ENCODE results near the gene MEI1.
"Not testable (repeated sequence)": the region's sequence is repeated elsewhere in the genome, so short reads cannot be mapped to it uniquely, and the experiment has no call there.

The MEI1 gene

DNA sequence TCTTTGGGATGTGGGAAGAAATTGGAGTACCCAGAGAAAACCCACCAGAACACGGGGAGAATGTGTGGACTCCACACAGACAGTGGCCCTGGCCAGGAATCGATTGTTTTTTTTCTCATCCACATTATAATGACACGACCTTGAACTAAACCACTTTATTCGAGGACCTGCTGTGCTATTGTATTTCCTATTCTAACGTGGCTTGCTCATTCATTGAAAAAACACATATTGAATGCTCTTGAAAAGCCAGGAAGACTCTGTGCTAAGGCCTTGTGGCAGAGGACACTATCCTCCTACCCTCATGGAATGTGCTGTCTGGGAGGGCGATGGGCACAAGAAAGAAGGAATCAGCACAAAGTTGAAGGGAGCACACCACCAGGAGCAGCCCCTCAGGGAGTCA, 124.5 kb downstream of the MEI1 start:
- DNase-seq: no peak

- DNase-seq: no peak
Observed at GRCh38 chr22:41825376-41825775, 126.1 kb downstream of the MEI1 start.

DNA sequence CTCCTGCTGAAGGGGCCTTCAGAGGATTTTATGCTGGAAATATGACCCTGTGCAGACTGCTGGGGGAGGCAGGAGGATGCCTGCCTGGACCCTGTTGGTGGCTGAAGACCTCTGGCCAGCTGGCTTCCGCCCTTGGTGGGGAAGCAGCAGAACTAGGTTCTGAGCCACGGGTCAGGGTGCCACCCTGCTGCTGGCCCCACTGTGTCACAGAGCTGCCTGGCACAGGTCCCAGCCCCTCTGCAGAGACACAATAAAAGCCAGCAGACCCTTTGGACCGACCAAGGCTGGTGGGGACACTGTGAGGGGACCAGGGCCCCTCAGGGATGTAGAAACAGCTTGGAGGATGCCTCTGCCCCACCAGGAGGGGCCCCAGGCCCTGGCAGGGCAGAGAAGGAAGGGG, 126.7 kb downstream of the MEI1 start:
- no peak for DNase-seq

- no peak for DNase-seq
Observed at GRCh38 chr22:41826430-41827383, 127.4 kb downstream of the MEI1 start.

DNA sequence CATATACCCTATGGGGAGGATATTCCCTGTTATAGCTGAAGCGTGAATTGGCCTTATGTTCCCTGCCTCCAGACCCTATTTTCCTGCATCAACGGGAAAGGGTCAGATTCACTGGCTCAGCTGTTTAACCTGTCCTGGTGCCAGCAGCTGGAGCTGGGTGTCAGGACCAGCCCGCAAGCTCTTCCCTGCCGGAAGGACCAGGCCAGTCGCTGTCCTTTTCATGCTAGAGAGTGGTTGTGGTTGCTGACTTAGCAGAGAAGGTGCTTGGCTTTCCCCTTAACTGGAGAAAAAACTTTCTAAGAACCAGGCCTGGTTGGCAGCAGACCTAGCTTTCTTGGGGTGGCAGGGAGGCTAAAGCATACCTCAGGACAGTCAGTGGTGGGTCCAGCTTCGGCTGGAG, 128.4 kb downstream of the MEI1 start:
- no peak for DNase-seq

GRCh38 chr22:41828516-41828915, 129.2 kb downstream of the MEI1 start:
- DNase-seq: no peak

- no peak for DNase-seq
Observed at GRCh38 chr22:41830174-41830573, 130.9 kb downstream of the MEI1 start.

- DNase-seq: no peak
Observed at GRCh38 chr22:41831383-41831782, 132.1 kb downstream of the MEI1 start.

GRCh38 chr22:41831828-41832552, 132.7 kb downstream of the MEI1 start:
- DNase-seq: no peak

DNA sequence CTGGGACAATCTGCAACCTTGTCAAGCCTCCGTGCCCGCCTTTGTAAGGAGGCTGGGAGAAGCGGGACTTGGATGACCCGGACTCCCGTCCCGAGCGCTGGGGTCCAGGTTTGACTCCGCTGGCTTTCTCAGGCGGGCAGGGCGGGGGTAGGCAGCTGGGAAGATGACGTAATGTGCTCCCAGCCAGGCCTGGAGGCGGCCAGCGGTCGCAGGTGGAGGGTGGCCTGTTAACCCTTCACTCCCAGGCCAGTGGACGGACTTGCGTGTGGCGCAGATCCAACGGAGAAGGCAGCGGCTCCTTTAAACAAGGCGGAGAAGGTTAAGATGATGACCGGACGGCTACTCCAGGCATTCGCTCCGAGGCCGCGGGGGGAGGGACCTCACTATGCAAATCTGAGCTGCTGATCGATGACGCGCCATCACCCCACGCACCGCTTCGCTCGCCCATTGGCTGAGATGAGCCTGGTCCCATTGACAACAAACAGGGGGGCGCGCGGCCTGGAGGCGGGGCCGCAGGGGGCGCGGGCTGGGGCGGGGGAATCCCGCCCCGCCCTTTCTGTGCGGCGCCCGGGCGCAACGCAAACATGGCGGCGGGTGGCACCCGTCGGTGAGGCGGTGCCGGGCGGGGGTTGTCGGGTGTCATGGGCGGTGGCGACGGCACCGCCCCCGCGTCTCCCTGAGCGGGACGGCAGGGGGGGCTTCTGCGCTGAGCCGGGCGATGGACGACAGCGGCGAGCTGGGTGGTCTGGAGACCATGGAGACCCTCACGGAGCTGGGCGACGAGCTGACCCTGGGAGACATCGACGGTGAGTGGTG, 133.5 kb downstream of the MEI1 start, which contains the start of gene SREBF2:
SREBF2 (plus strand) TSS at position 553 of the 816 bp plus-strand sequence; CDS start at position 719, 166 bp downstream.
- DNase-seq: peak; percentile 97 to 99

- DNase-seq: no peak
Observed at GRCh38 chr22:41833369-41834004, 134.2 kb downstream of the MEI1 start.

GRCh38 chr22:41834005-41834944, 135.0 kb downstream of the MEI1 start:
- DNase-seq: no peak

DNA sequence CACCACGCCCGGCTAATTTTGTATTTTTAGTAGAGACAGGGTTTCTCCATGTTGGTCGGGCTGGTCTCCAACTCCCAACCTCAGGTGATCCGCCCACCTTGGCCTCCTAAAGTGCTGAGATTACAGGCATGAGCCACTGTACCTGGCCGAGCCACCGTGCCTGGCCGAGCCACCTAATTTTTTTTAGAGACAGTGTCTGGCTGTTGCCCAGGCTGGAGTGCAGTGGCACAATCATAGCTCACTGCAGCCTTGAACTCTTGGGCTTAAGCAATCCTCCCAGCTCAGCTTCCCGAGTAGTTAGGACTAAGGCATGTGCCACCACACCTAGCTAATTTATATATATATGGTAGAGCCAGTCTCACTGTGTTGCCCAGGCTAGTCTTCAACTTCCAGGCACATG, 136.2 kb downstream of the MEI1 start:
- not testable (repeated sequence) for DNase-seq

DNA sequence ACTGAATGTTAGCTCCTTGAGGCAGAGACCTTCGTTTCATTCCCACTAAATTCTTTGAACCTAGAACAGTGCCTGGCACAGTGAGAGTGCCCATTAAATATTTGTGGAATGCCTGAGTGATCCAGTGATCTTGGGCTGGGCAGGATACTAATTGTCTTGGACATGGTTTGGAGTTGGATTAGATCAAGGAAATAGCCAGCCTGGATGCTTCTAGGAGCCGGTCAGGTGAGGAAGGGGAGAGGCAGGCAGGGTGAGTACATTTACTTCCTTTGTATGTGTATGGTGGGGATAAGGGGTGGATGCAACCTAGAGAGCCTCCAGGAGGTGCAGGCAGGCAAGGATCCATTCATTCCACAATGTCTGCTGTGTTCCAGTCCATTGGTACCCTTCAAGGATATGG, 137.2 kb downstream of the MEI1 start:
- no peak for DNase-seq

GRCh38 chr22:41838842-41839618, 139.7 kb downstream of the MEI1 start:
- DNase-seq: no peak

GRCh38 chr22:41840216-41840615, 140.9 kb downstream of the MEI1 start:
- DNase-seq: no peak

DNA sequence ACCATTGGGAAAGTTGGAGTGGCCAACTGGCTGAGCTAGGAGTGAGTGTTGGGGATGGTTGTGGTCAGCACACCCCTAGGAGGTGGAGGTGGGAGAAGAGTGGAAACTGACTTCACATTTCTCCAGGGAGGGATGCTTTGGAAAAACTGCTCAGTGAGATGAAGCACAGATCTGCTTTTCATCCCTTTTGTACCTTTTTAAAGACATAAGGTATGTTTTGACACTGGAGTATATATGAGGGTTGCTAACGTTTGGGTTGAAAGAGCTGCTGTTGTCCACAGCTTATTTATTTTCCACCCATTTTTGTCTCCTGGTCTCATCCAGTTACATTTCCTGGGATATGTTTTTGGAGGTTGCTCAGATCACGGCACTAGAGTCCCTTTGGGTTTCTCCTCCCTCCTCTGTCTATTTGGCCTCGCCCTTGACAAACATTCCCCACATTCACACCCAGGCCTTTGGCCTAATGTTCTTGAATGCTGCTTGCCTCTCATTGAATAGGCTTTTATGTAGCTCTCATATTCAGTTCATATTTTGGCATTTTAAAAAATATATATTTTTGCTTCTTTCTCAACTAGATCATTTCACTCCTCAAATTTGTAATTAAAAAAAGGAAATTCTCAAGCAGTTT, 141.9 kb downstream of the MEI1 start:
- no peak for DNase-seq

GRCh38 chr22:41842996-41843970, 144.0 kb downstream of the MEI1 start:
- DNase-seq: no peak

- no peak for DNase-seq
Observed at GRCh38 chr22:41844036-41844435, 144.7 kb downstream of the MEI1 start.

Measured in NCI-H1930 (cell line).